HG03521 (cell line): Measurements from ENCODE around the gene GIPC2.
"Not testable (repeated sequence)": the region's sequence is repeated elsewhere in the genome, so short reads cannot be mapped to it uniquely, and the experiment has no call there.

Experiments used
- ATAC-seq: cut with Tn5 transposase; IDR thresholded peaks from one replicate; pipeline ENCODE4 v1.9.1; 2021; ENCODE audit warnings: mild to moderate bottlenecking, moderate library complexity; ENCODE audit not compliant: unreplicated experiment

The GIPC2 gene, protein sequence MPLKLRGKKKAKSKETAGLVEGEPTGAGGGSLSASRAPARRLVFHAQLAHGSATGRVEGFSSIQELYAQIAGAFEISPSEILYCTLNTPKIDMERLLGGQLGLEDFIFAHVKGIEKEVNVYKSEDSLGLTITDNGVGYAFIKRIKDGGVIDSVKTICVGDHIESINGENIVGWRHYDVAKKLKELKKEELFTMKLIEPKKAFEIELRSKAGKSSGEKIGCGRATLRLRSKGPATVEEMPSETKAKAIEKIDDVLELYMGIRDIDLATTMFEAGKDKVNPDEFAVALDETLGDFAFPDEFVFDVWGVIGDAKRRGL

DNA sequence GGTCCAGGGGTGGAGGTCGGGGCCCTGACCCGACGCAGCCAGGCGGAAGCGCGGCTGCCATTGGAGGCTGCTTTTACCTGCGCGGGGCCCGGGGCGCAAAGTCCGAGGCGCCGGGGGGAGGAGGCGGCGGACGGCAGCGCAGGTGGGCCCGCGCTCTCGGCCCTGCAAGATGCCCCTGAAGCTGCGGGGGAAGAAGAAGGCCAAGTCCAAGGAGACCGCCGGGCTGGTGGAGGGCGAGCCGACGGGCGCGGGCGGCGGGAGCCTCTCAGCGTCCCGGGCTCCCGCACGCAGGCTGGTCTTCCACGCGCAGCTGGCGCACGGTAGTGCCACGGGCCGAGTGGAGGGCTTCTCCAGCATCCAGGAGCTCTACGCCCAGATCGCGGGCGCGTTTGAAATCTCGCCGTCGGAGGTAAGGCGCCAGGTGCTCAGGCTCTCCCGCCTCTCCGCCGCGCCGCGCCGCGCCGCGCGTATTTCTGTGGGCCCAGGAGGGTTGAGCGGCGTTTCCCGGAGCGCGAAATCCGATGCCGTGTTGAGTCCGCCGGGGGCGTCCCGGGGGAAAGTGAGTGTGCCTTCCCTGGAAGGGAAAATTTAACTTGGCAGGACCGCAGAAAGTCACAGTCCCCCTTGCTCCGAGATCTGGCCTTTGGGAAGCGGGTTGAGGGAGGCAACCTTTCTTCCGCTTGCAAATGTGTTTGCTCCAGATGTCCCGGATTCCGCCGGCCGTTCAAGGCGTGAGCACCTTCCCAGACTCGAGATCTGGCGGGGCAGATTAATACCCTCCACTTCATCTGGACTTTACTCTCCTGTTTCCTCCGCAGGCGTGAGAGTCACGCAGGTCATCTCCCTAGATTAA, at the start of gene GIPC2:
GIPC2 (plus strand) TSS at position 41 of the 853 bp plus-strand sequence; CDS start at position 170, 129 bp downstream.
- no peak for ATAC-seq

DNA sequence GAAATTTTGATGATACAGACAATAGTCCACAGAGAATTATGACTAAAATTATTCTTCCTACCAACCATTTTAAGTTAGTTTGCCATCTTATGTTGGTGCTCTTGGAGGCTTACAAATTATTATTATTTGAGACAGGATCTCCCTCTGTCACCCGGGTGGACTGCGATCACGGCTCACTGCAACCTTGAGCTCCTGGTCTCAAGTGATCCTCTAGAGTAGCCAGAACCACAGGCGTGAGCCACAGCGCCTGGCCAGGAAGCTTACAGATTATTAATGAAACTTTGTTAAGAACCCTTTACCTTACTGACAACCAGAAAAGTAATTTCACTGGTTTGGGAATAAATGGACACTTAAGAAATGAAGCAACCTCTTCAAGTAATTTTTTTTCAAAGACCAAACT, 49.0 kb upstream of the GIPC2 start:
- ATAC-seq = no peak

DNA sequence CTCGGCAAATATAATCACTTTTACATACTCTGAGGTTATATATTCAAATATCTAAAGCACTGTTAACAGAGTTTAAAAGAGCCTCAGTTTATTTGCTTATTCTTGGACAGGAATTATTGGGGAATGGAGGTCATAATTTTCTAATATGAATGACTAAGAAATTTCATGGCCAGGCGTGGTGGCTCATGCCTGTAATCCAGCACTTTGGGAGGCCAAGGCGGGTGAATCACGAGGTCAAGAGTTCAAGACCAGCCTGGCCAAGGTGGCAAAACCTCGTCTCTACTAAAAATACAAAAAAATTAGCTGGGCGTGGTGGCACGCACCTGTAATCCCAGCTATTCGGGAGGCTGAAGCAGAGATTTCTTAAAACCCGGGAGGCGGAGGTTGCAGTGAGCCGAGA, 45.2 kb upstream of the GIPC2 start:
- ATAC-seq = not testable (repeated sequence)

DNA sequence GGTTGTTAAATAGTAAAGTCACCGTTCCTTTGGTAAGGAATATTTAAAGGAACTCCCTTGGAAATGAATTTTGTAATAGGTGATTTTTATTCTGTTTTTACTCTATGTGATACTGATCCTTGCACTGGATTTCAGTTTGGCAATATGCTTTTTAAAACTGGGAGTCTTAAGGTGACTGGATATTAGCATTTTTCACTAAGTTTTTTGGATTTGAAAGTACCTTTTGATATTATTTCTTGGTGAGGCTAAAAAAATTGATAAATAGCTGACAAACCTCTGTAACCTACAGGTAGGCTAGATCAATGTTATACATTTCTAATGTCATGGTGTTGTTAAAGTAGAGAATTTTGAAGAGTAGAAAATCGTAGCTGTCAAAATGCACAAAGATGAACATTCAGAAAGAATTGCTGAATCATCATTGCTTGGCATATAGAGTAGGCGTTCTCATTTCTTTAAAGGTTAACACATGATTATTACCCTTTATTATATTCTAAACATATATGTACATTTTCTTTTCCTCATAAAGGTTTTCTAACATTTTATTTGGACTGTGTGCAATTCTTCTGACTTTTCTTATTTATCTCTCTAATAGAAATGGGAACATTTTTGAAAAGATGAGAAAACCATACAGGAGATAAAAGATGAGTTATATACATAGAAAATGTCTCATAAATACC, 42.6 kb upstream of the GIPC2 start:
- no peak for ATAC-seq

DNA sequence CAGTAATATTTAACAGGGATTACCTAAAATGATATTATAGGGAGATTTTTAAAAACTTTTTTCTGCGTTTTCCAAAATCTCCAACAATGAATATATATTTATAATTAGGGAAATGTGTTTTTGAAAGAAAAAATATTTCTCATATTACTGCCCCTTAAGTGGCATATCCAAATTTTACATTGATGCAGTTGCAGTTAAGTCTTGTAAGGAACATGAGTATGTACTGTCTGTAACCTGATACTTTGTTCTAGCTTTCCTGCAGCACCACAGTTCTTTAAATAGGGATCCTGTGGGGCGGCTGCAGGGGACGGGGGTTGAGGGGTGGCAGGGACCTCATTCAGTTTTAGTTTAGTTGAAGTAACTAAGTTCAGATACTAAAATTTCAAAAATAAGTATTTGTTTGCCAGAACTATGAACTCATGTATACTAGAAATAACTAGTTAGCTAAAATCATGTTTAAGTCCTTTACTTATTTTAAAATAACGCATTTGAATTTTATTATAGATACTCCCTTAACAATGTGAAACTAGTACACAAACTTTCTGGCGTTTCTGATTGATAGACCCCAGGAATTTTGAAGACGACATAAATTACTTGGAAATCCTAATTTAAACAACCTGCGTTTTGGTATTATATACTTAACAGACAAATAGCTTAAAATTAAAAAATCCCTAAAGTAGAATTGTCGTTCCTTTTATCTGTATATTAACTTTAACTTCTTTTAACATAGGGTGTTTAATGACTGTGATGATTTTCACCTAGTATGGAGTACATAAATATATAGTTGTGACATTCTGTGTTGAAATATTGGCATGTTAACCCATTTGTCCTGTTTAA, 41.7 kb upstream of the GIPC2 start:
- ATAC-seq = peak; percentile 39

DNA sequence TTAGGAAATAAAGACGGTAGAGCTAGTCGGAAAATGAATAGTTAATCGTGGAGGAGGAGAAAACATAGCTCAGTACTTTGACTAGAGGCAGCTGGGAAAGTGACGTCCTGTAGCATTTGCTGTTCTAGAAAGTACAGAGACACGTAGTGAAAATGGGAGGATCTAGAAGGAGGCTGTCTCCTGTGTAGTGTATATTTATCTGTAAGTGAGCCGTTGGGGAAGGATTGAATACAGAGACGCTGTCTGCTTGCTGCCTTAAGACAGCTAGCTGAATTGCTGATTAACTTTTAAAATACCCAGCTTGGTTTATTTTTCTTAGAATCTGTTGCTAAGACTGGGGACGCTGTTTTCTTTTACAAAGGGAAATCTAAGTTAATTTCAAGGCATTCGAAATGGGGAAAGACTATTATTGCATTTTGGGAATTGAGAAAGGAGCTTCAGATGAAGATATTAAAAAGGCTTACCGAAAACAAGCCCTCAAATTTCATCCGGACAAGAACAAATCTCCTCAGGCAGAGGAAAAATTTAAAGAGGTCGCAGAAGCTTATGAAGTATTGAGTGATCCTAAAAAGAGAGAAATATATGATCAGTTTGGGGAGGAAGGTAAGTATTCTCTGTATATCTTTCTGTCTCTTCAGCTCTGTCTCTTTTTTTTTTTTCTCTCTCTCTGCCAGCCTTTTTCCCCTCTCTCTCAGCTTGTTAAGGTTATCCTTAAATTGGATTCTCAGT, 40.9 kb upstream of the GIPC2 start, which contains the start of gene DNAJB4:
DNAJB4 (plus strand) TSS at position 221 of the 729 bp plus-strand sequence; CDS start at position 393, 172 bp downstream.
- peak; percentile 99 for ATAC-seq

DNA sequence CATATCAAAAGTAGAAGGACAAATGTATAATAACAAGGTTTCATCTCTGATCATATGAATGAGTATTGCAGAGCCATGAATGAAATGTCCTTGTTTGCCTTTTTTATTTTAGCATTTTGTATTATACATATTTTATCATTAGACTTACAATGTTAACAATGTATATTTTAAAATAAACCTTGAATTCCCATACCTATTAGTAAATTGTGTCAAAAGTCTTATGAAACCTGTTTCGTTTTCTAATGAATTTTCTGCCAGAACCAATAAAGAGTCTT, 40.4 kb upstream of the GIPC2 start:
- no peak for ATAC-seq

DNA sequence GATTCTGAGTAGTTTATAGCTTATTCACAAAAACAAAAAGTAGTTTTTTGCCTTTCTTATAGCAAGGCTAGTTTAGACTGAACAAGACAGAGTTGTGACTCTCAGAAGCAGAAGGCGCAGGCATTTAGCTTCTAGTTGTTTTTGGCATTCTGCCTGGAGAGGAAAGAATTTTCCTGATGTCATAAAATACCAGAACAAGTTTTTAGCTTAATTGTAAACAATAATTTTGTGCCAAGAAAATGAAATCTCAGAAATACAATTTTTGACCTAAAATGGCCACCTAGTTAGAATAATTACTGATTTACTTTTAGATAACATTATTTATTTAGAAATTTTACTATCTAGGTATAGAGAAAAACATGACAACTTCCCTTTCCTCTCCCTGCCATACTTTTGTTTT, 40.0 kb upstream of the GIPC2 start:
- ATAC-seq = no peak

DNA sequence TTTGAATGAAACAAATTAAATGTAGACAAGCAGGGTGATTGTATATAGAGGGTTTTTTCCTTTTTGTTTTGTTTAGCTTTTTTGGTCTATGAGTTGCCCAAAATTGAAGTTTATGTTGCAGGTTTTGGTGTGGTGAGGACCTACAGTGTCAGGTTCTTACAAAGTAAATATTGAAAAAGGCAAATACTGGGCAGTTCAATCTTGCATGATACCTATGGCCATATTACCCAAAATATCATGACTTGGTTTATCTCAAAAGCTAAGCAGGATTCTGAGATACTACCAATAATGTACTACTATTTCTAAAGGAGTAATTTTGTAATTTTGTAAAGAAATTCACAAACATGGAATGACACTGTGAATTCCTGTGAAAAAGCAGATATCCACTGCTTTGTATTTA, 39.2 kb upstream of the GIPC2 start:
- ATAC-seq = no peak

DNA sequence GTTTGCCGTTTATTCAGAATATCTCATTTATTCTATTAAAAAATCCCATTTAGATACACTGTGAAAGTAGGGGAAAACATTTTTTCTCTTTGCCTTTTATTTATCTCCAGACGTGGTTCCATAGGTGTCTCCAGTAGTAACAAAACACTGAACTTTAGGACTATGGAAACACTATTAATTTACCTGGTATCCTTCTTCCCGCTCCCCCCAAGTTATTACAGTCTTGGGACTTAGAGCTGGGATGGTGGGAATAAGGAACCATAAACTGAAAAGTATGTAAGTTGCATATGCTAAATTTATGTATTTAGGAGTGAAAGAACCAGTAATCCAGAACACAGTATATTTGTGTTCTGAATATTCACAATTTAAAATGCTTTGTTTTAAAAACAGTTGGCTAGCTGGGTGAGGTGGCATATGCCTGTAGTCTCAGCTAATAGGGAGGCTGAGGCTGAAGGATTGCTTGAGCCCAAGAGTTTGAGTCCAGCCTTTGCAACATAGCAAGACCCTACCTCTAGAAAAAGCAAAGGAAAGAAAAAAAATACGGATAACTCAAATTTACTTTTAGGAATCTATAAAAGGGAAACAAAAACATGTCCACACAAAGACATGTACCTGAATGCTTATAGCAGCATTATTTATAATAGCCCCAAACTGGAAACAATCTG, 38.0 kb upstream of the GIPC2 start:
- no peak for ATAC-seq

DNA sequence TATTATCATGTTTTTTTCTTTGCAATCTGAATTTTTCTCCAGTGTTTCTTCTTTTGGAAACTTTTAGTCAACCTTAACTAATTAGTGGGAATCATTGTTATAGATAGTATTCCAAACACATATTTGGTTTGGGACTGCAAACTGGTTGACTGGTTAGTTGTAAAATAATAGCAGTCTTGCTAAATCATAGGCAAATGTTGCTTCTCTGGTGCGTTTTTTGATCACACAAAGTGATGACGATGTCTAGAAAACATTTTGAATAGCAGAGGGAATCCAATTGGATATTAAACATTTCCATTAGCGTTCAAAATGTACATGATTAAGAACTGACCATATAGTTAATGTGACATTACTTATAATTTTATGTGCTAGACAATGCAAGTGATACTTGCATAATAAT, 36.5 kb upstream of the GIPC2 start:
- no peak for ATAC-seq

DNA sequence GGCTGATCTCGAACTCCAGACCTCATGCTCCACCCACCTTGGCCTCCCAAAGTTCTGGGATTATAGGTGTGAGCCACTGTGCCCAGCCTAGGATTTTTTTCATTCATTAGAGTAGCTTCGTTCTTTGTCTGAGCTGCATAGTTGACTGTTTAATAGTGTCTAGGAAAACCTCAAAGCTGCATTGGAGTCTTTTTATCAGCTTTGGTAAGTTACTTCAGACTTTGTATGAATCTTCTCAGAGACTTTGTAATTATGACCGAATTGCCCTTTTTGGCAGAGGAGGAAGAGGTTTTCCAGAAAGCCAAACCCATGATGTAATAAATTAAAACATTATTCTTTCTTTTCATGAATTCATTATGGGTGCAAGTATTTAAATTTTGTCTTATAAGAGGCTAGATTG, 35.9 kb upstream of the GIPC2 start:
- no peak for ATAC-seq

DNA sequence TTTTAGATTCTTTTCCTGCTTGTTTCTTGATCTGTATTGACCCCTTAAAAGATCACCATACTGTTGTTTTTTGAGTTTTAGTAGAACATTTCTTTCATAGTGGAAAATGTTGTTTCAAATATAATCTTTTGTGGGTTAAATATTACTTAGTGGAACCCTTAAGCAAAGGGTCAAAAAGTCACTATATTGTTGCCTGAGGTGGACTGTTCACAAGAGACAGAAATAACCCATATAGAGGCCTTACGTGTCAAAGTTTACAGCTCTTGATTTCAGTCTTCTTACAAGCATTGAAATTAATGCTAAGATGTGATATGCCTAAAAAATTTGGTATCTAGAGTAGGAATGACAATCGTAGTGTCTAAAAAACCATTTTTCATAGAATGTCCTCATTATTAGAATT, 34.7 kb upstream of the GIPC2 start:
- no peak for ATAC-seq

DNA sequence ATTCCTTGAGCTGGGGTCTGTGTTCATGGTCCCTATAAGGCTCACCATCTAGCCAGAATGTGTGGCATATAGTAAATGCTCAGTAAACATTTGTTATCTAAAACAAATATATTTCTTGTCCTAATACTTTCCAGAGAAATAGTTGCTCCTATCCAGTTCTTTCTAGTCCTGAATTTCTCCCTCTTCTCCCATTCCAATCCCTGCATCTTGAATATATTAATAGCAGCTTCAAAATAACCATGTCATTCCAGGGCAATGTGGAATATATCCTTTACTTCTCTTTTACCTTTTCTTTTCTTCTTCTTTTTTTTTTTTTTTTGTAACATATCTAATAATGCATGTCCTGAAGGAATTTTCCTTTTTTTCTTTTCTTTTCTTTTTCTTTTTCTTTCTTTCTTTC, 30.6 kb upstream of the GIPC2 start:
- ATAC-seq = no peak

DNA sequence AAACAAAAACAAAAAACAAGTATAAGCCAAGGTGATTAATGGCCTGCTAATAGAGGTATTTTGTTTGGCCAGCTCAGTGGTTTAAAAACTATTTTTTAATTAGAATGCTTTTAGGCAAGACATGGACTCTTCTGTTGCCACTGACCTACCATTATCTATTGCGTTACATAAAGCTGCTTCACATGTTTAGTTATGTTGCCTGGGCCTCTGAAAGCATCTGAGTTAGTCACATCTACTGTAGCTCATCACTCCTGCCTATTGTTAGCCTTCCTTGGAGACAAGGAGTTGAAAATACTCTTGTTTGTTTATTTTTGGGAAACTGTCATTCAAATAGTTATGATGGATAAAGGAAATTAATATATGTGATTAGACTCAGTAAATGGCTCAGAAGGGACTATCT, 26.7 kb upstream of the GIPC2 start:
- ATAC-seq = no peak

DNA sequence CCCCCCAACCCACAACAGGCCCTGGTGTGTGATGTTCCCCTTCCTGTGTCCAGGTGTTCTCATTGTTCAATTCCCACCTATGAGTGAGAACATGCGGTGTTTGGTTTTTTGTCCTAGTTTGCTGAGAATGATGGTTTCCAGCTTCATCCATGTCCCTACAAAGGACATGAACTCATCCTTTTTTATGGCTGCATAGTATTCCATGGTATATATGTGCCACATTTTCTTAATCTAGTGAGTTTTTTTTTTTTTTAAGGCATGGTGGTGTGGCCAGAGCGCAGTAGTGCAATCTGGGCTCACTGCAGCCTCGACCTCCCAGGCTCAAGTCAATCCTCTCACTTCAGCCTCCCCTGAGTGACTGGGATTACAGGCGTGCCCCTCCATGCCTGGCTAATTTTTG, 24.6 kb upstream of the GIPC2 start:
- ATAC-seq = not testable (repeated sequence)

DNA sequence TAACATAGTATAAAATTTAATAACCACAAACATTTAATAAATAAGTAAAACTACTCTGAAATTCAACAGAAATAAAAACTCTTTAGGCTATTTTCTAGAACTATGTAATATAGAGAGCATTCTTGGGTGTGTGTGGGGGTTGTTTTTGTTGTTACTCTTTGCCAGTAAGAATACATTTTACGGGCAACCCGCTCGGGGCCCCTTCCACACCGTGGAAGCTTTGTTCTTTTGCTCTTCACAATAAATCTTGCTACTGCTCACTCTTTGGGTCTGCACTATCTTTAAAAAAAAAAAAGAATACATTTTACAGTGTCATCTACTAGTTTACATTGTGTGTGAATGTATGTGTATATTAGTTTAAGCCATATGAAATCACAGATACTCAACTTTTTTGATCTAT, 16.0 kb upstream of the GIPC2 start:
- no peak for ATAC-seq

DNA sequence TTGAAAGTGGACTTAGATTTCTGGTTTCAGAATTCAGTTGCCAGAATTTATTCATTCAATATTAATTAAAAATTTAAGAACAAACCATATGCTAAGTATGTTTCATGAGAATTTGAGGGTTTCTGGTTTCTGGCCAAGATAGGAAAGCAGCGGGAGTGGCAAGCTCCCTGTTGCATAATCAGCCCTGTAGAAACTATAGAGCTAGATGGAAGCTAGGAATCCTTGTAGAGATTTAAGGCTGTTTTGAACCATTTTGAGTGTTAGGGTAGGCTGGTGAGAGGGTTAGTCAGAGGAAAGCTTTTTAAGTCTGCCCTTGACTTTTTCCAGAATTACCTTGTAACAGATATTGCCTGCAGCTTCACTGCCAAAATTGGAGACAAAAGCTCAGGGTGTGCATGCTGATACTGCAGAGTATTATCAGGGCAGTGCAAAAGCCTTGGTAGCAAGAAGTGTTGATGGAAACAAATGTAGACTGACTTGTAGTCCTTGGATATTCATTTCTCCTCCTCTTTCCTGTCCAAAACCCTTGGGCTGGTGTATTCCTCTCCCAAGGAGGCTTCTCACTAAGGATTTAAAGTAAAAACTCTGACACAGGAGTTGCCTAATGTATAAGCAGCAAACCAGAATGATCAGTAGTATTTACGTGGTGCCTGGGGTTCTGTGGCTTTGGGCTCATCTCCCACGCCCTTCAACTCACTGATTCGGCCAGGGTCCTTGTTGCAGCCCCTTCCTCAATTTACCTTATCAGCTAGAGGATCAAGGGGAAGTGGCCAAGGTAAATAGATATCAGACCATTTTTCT, 12.6 kb upstream of the GIPC2 start:
- ATAC-seq = no peak

DNA sequence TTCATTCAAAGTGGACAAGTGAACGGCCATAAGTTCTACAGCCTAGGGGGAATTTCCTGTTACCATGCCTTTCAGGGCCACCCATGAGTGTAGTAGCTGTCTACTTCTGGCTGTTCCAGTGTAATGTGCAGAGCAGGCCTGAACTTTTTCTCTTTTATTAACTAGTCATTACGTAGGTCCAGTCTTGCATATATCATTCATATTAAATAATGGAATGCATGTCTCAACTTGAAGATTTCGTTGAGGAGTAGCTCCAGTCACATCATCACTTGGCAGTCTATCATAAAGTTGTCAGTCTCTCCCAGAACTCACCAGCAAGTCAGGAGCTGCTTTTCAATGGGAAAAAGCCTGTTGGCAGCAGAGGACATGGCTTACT, 12.0 kb upstream of the GIPC2 start:
- no peak for ATAC-seq
